NCI-H1417 treated with DMSO at 0.1 percent for 48 hours (cell line): ENCODE measurements around the gene SERINC5.

Experiments
- DNase-seq: peaks from one replicate; lab custom pipeline; 2025; lab: John Stamatoyannopoulos, UW

Gene SERINC5

GRCh38 chr5:80067531-80068245, 188.2 kb downstream of the SERINC5 start:
- DNase-seq: no peak

DNA sequence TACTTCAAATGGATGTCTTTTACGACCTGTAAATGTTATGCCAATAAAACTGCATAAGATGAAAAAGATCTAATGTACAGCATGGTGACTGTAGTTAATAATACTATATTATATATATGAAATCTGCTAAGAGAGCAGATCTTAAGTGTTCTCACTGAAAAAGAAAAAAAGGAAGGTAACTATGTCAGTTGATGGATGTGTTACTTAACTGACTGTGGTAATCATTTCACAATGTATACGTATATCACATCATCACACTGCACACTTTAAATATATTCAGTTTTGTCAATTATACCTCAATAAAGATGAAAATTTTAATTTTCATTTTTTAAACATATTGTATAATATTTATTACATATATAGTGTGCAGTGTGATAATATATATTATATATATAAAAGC, 188.8 kb downstream of the SERINC5 start:
- no peak for DNase-seq

DNA sequence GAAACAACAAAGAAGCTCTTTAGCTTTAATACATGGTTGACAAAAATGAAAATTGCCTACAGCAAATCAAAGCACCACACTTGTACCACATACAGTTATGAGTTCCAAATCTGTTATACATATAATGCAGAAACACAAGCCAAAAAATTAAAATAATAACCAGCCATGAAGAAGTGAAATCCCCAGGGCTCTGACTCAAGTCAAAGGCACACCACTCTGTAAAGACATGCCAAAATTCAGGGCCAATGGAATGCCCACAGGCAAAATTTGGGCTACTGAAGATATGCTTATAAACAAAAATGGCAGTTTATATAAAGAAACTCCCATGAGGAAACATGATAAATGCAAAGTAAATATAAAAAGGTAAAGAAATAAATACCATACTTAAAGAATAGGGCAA, 191.7 kb downstream of the SERINC5 start:
- no peak for DNase-seq
